HUES48 (cell line): Measurements from ENCODE around the gene SSBP4.

ENCODE experiments used
- H3K27ac ChIP-seq: one replicate; pipeline ENCODE4 v1.7.0; 2013; ENCODE audit warnings: low read depth, low read length, inconsistent platforms
- H3K27me3 ChIP-seq: 2 replicates; pipeline ENCODE4 v1.6.1; 2013; ENCODE audit warnings: mild to moderate bottlenecking, low read length; ENCODE audit not compliant: control insufficient read depth, insufficient read depth
- H3K36me3 ChIP-seq: 2 replicates; pipeline ENCODE4 v1.6.1; 2013; ENCODE audit warnings: low read length; ENCODE audit not compliant: control insufficient read depth, insufficient read depth
- H3K4me1 ChIP-seq: 2 replicates; pipeline ENCODE4 v1.6.1; 2013; ENCODE audit warnings: mild to moderate bottlenecking, low read length; ENCODE audit not compliant: control insufficient read depth, insufficient read depth
- H3K4me3 ChIP-seq: 2 replicates; pipeline ENCODE4 v1.5.1; 2013; ENCODE audit warnings: mild to moderate bottlenecking, low read depth, low read length
- H3K9ac ChIP-seq: 2 replicates; pipeline ENCODE4 v1.6.1; 2013; ENCODE audit warnings: mild to moderate bottlenecking, low read depth, low read length, moderate library complexity
- H3K9me3 ChIP-seq: 2 replicates; pipeline ENCODE4 v1.6.1; 2013; ENCODE audit warnings: low read length; ENCODE audit not compliant: control insufficient read depth, insufficient read depth

SSBP4 gene

GRCh38 chr19:18386543-18387271, 32.5 kb upstream of the SSBP4 start:
- no peaks in the 10 kb centered on the region; the same call in 1 of the 2 replicates for H3K36me3 ChIP-seq
- H3K9me3 ChIP-seq, result no peaks in the 10 kb centered on the region
- H3K4me3 ChIP-seq, result peak overlapping the region; percentile 40; the same call in 1 of the 2 replicates
- H3K4me1 ChIP-seq, result peaks cover 4% of the 10 kb centered on the region; the same call in 1 of the 2 replicates
- peaks cover 22% of the 10 kb centered on the region for H3K27me3 ChIP-seq
- H3K27ac ChIP-seq, result no peak overlapping the region
- H3K9ac ChIP-seq, result no peak overlapping the region

DNA sequence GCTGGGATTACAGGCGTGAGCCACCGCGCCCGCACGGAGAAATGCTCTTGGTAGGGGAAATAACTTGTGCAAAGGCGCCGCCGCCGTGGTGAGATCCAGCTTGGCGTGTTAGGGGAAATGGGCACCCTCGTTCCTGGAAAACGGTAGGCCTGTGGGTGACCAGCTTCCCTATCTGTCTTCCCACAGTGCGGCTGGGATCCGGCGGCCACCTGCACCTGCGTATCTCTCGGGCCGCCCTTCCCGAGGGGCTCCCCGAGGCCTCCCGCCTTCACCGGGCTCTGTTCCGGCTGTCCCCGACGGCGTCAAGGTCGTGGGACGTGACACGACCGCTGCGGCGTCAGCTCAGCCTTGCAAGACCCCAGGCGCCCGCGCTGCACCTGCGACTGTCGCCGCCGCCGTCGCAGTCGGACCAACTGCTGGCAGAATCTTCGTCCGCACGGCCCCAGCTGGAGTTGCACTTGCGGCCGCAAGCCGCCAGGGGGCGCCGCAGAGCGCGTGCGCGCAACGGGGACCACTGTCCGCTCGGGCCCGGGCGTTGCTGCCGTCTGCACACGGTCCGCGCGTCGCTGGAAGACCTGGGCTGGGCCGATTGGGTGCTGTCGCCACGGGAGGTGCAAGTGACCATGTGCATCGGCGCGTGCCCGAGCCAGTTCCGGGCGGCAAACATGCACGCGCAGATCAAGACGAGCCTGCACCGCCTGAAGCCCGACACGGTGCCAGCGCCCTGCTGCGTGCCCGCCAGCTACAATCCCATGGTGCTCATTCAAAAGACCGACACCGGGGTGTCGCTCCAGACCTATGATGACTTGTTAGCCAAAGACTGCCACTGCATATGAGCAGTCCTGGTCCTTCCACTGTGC, 30.9 kb upstream of the SSBP4 start:
- Histone ChIP-seq H3K4me1 (peaks cover 4% of the 10 kb centered on the region; the same call in 1 of the 2 replicates), H3K27me3 (peaks cover 22% of the 10 kb centered on the region), H3K9me3 (no peaks in the 10 kb centered on the region), H3K36me3 (no peaks in the 10 kb centered on the region; the same call in 1 of the 2 replicates), H3K9ac (no peak overlapping the region), H3K4me3 (peak overlapping the region; percentile 56; the same call in 1 of the 2 replicates), H3K27ac (no peak overlapping the region)

GRCh38 chr19:18388960-18389725, 30.1 kb upstream of the SSBP4 start:
- Histone ChIP-seq H3K4me3 (no peak overlapping the region), H3K36me3 (no peaks in the 10 kb centered on the region; the same call in 1 of the 2 replicates), H3K27me3 (peaks cover 22% of the 10 kb centered on the region), H3K27ac (no peak overlapping the region), H3K9ac (no peak overlapping the region), H3K9me3 (no peaks in the 10 kb centered on the region), H3K4me1 (peaks cover 4% of the 10 kb centered on the region; the same call in 1 of the 2 replicates)

GRCh38 chr19:18389726-18390064, 29.5 kb upstream of the SSBP4 start:
- Histone ChIP-seq H3K9ac (no peak overlapping the region), H3K4me3 (no peak overlapping the region), H3K9me3 (no peaks in the 10 kb centered on the region), H3K4me1 (peaks cover 4% of the 10 kb centered on the region; the same call in 1 of the 2 replicates), H3K36me3 (no peaks in the 10 kb centered on the region; the same call in 1 of the 2 replicates), H3K27ac (no peak overlapping the region), H3K27me3 (peaks cover 22% of the 10 kb centered on the region)

GRCh38 chr19:18390065-18390907, 28.9 kb upstream of the SSBP4 start:
- no peak overlapping the region for H3K4me3 ChIP-seq
- no peaks in the 10 kb centered on the region for H3K9me3 ChIP-seq
- no peak overlapping the region for H3K9ac ChIP-seq
- H3K27ac ChIP-seq, result no peak overlapping the region
- peaks cover 4% of the 10 kb centered on the region; the same call in 1 of the 2 replicates for H3K4me1 ChIP-seq
- no peaks in the 10 kb centered on the region; the same call in 1 of the 2 replicates for H3K36me3 ChIP-seq
- peaks cover 22% of the 10 kb centered on the region for H3K27me3 ChIP-seq

DNA sequence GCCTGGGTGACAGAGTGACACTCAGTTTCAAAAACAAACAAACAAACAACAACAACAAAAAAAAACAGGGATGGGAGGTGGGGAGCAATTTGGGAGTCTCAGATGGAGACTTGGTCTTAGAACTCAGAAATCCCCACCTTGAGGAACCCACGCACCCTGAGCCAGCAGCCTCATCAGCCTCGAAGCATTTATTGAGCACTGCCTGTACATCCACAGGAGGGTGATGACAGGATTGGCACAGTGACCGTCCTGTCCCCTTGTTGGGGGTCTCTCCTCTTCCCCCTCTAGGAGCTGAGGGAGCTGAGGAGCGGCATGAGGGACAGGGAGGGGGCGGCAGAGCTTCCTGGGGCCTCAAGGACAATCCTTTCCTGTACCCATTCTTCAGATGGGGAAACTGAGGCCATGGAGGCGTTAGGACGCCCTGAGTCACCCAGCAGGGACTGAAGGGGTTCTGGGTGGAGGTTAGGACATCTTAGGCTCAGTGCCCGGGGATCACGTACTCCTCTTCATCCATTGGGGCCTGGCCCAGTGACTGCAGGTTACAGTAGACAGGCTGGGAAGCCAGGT, 27.6 kb upstream of the SSBP4 start:
- H3K4me3 ChIP-seq, result no peak overlapping the region
- H3K27ac ChIP-seq, result no peak overlapping the region
- no peaks in the 10 kb centered on the region for H3K9me3 ChIP-seq
- no peaks in the 10 kb centered on the region for H3K4me1 ChIP-seq
- H3K9ac ChIP-seq, result no peak overlapping the region
- no peaks in the 10 kb centered on the region; the same call in 1 of the 2 replicates for H3K36me3 ChIP-seq
- peaks cover 21% of the 10 kb centered on the region for H3K27me3 ChIP-seq

GRCh38 chr19:18392417-18392816, 26.8 kb upstream of the SSBP4 start:
- Histone ChIP-seq H3K4me1 (no peaks in the 10 kb centered on the region), H3K27me3 (peaks cover 12% of the 10 kb centered on the region), H3K9ac (no peak overlapping the region), H3K4me3 (no peak overlapping the region), H3K27ac (no peak overlapping the region), H3K9me3 (no peaks in the 10 kb centered on the region), H3K36me3 (no peaks in the 10 kb centered on the region; the same call in 1 of the 2 replicates)

GRCh38 chr19:18392926-18393325, 26.3 kb upstream of the SSBP4 start:
- Histone ChIP-seq H3K4me3 (no peak overlapping the region), H3K36me3 (no peaks in the 10 kb centered on the region; the same call in 1 of the 2 replicates), H3K9ac (no peak overlapping the region), H3K27me3 (peaks cover 7% of the 10 kb centered on the region), H3K27ac (no peak overlapping the region), H3K9me3 (no peaks in the 10 kb centered on the region), H3K4me1 (no peaks in the 10 kb centered on the region)

DNA sequence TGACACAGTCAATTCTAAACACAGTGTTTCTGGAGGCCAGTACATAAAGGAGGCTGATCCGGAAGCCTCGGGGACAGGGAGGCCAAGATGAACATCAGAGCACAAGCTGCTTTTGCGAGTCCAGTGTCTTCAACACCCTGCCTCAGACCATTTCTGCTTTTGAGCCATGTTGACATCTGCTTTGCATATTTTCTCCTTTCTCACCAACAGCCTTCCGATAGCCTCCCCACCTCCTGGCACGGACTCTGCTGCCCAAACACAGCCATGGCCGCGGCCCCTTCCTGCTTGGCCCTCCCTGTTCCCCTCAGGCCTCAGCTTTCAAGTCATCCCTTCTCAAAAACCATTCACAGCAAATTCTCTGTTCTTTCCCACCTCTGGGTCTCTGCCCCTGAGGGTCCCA, 25.4 kb upstream of the SSBP4 start:
- no peaks in the 10 kb centered on the region; the same call in 1 of the 2 replicates for H3K27me3 ChIP-seq
- no peaks in the 10 kb centered on the region for H3K9me3 ChIP-seq
- H3K36me3 ChIP-seq, result no peaks in the 10 kb centered on the region; the same call in 1 of the 2 replicates
- H3K4me3 ChIP-seq, result no peak overlapping the region
- H3K27ac ChIP-seq, result no peak overlapping the region
- no peak overlapping the region for H3K9ac ChIP-seq
- no peaks in the 10 kb centered on the region for H3K4me1 ChIP-seq
